ENCODE data around the gene CELF3. TPM values are rescaled to one million over a fixed set of nuclear protein-coding genes. Genes with fewer than 3 reads are reported as not detected.

Gene CELF3
- total and polyA plus RNA-seq, 2 donors: 0.37 to 0.47 TPM

GRCh38 chr1:151668090-151668489, 48.5 kb downstream of the CELF3 start:
- DNase-seq (ENCODE audit: extremely low spot score): no peak
- 74% methylated on average over 3 of the region's 3 CpGs for WGBS
- no peaks in the 10 kb centered on the region for H3K4me1 ChIP-seq (ENCODE audit: insufficient read depth)
- H3K36me3 ChIP-seq (ENCODE audit: insufficient read depth): no peaks in the 10 kb centered on the region
- H3K27ac ChIP-seq (ENCODE audit: low read depth): no peak overlapping the region
- H3K4me3 ChIP-seq (ENCODE audit: low read depth, low read length): no peak overlapping the region

GRCh38 chr1:151661751-151662150, 54.9 kb downstream of the CELF3 start:
- no peaks in the 10 kb centered on the region for H3K4me1 ChIP-seq (ENCODE audit: insufficient read depth)
- no peak overlapping the region for H3K4me3 ChIP-seq (ENCODE audit: low read depth, low read length)
- DNase-seq (ENCODE audit: extremely low spot score): no peak
- H3K36me3 ChIP-seq (ENCODE audit: insufficient read depth): no peaks in the 10 kb centered on the region
- 56% methylated on average over 6 of the region's 6 CpGs for WGBS
- no peak overlapping the region for H3K27ac ChIP-seq (ENCODE audit: low read depth)

GRCh38 chr1:151655371-151655770, 61.2 kb downstream of the CELF3 start:
- 29% methylated on average over 3 of the region's 3 CpGs for WGBS
- Histone ChIP-seq H3K4me1 (ENCODE audit: insufficient read depth) (no peaks in the 10 kb centered on the region), H3K27ac (ENCODE audit: low read depth) (no peak overlapping the region), H3K4me3 (ENCODE audit: low read depth, low read length) (no peak overlapping the region), H3K36me3 (ENCODE audit: insufficient read depth) (no peaks in the 10 kb centered on the region)
- no peak for DNase-seq (ENCODE audit: extremely low spot score)

- no peaks in the 10 kb centered on the region for H3K4me1 ChIP-seq (ENCODE audit: insufficient read depth)
- no peak overlapping the region for H3K27ac ChIP-seq (ENCODE audit: low read depth)
- DNase-seq (ENCODE audit: extremely low spot score): no peak
- no peaks in the 10 kb centered on the region for H3K36me3 ChIP-seq (ENCODE audit: insufficient read depth)
- WGBS: 84% methylated on average over 1 of the region's 1 CpG
- no peak overlapping the region for H3K4me3 ChIP-seq (ENCODE audit: low read depth, low read length)
Observed at GRCh38 chr1:151653397-151653796, 63.2 kb downstream of the CELF3 start.

Small RNA genes lying within 50 kb of the gene (small RNA-seq; reads per million reads assigned to genes)
- gene RNU6-662P: not detected

Other genes starting within 250 kb of the CELF3 start
- gene CGN, start 205.4 kb downstream of the CELF3 start, total RNA-seq: 5.9 TPM
- gene CGN, start 205.4 kb downstream of the CELF3 start, polyA plus RNA-seq: 5.5 TPM
- 9.7 TPM for gene TUFT1, start 176.5 kb downstream of the CELF3 start, total RNA-seq
- gene TUFT1, start 176.5 kb downstream of the CELF3 start, polyA plus RNA-seq: 8.5 TPM
- 66.6 TPM for gene SNX27, start 104.8 kb downstream of the CELF3 start, total RNA-seq
- gene SNX27, start 104.8 kb downstream of the CELF3 start, polyA plus RNA-seq: 18.6 TPM
- gene RIIAD1, start 4.7 kb upstream of the CELF3 start, total RNA-seq: not detected
- gene RIIAD1, start 4.7 kb upstream of the CELF3 start, polyA plus RNA-seq: 1.8 TPM
- 40.7 TPM for gene MRPL9, start 46.7 kb upstream of the CELF3 start, total RNA-seq
- 54.7 TPM for gene MRPL9, start 46.7 kb upstream of the CELF3 start, polyA plus RNA-seq
- gene TDRKH, start 73.7 kb upstream of the CELF3 start, total RNA-seq: 4.2 TPM
- 3.1 TPM for gene TDRKH, start 73.7 kb upstream of the CELF3 start, polyA plus RNA-seq
- 0.16 TPM for gene LINGO4, start 88.6 kb upstream of the CELF3 start, total RNA-seq
- gene LINGO4, start 88.6 kb upstream of the CELF3 start, polyA plus RNA-seq: 0.19 TPM
- 1.6 TPM for gene RORC, start 115.0 kb upstream of the CELF3 start, total RNA-seq
- 0.71 TPM for gene RORC, start 115.0 kb upstream of the CELF3 start, polyA plus RNA-seq
- gene C2CD4D, start 123.0 kb upstream of the CELF3 start, total RNA-seq: not detected
- gene C2CD4D, start 123.0 kb upstream of the CELF3 start, polyA plus RNA-seq: 0.05 TPM
- gene THEM5, start 136.9 kb upstream of the CELF3 start, total RNA-seq: not detected
- not detected for gene THEM5, start 136.9 kb upstream of the CELF3 start, polyA plus RNA-seq
- 16.5 TPM for gene THEM4, start 192.7 kb upstream of the CELF3 start, total RNA-seq
- 12.5 TPM for gene THEM4, start 192.7 kb upstream of the CELF3 start, polyA plus RNA-seq